Measurements from ENCODE around the gene NHLRC4. TPM values are rescaled to one million over a fixed set of nuclear protein-coding genes. Genes with fewer than 3 reads are reported as not detected.

NHLRC4 gene
- total and polyA plus RNA-seq, 2 of the 13 experiments (the other 11 are each of a cell fraction or from before 2014, with no cell fraction given): 0.40 to 0.59 TPM

- TF ChIP-seq CCDC6 (CRISPR knock-in tag; IDR thresholded peaks at IDR 0.05): peak; percentile 72
- TF ChIP-seq HOMEZ (CRISPR knock-in tag; IDR thresholded peaks at IDR 0.05; ENCODE audit: low read depth): no peak
- TF ChIP-seq DPF2 (CRISPR knock-in tag; IDR thresholded peaks at IDR 0.05; ENCODE audit: borderline replicate concordance, low read depth): no peak
- no peak; the same call in 1 of the 2 replicates for TF ChIP-seq IKZF5 (CRISPR knock-in tag; IDR thresholded peaks at IDR 0.05)
- no peak; the same call in 1 of the 2 replicates for TF ChIP-seq CSRNP1 (CRISPR knock-in tag; IDR thresholded peaks at IDR 0.05)
- TF ChIP-seq NFKBIZ (CRISPR knock-in tag; IDR thresholded peaks at IDR 0.05): no peak
- TF ChIP-seq AGO1 (IDR thresholded peaks at IDR 0.05; ENCODE audit: low read depth, low read length, poor library complexity, severe bottlenecking): peak; percentile 84
- no peak for TF ChIP-seq U2AF2 (IDR thresholded peaks at IDR 0.05; ENCODE audit: low read depth, low read length)
- TF ChIP-seq TAF1 (CRISPR knock-in tag; IDR thresholded peaks at IDR 0.05): peak; percentile 76; the same call in 1 of the 2 replicates
- TF ChIP-seq ZBTB3 (CRISPR knock-in tag; IDR thresholded peaks at IDR 0.05; ENCODE audit: borderline replicate concordance, low read depth): no peak
- TF ChIP-seq SCMH1 (CRISPR knock-in tag; IDR thresholded peaks at IDR 0.05; ENCODE audit: borderline replicate concordance): no peak
- 0 out of 2 replicates have a peak, but pooled peaks have one; percentile 4 for TF ChIP-seq ZNF549 (CRISPR knock-in tag; IDR thresholded peaks at IDR 0.05)
- no peak for TF ChIP-seq TSC22D2 (CRISPR knock-in tag; IDR thresholded peaks at IDR 0.05; ENCODE audit: borderline replicate concordance)
- no peak for TF ChIP-seq PBX2 (CRISPR knock-in tag; IDR thresholded peaks at IDR 0.05)
- no peak for TF ChIP-seq ZNF292 (CRISPR knock-in tag; IDR thresholded peaks at IDR 0.05; ENCODE audit: borderline replicate concordance, low read depth)
- TF ChIP-seq ZNF776 (CRISPR knock-in tag; IDR thresholded peaks at IDR 0.05): peak; percentile 47; the same call in 1 of the 2 replicates
- no peak for TF ChIP-seq PITX1 (CRISPR knock-in tag; IDR thresholded peaks at IDR 0.05)
- no peak for TF ChIP-seq PCBP2 (optimal IDR thresholded peaks at IDR 0.05; ENCODE audit: low read depth, low read length, poor library complexity, severe bottlenecking)
- no peak for TF ChIP-seq SNAPC2 (CRISPR knock-in tag; IDR thresholded peaks at IDR 0.05)
- no peak for TF ChIP-seq PHF5A (CRISPR knock-in tag; IDR thresholded peaks at IDR 0.05; ENCODE audit: low read depth, unreplicated experiment)
- TF ChIP-seq ZNF746 (CRISPR knock-in tag; IDR thresholded peaks at IDR 0.05): no peak
- no peak for TF ChIP-seq ZNF589 (CRISPR knock-in tag; conservative IDR thresholded peaks at IDR 0.05)
Measured at GRCh38 chr16:527015-527903, 39.5 kb upstream of the NHLRC4 start, which contains the start of gene CAPN15 (continued).
